Keratinocyte (primary cell): ENCODE results near the gene TLX2.

Experiments used
- EZH2 ChIP-seq: IDR thresholded peaks from one replicate; pipeline ENCODE4 v1.6.1; 2012; ENCODE audit warnings: inconsistent platforms, mild to moderate bottlenecking, low read length, moderate library complexity
- TF ChIP-seq, protein P1 (sequence below), 3 experiments: IDR thresholded peaks in 1 of 3; conservative IDR thresholded peaks in 1 of 3; optimal IDR thresholded peaks in 1 of 3; 2 replicates in 2 of 3; 3 replicates in 1 of 3; pipeline versions ENCODE3 to v1.5.1; 2011; ENCODE audit warnings: low read length in 3 of 3, mild to moderate bottlenecking in 3 of 3, moderate library complexity in 2 of 3, control low read depth in 1 of 3, inconsistent platforms in 1 of 3; ENCODE audit not compliant: insufficient read depth in 2 of 3; ENCODE audit errors: extremely low read depth in 1 of 3

DNA sequence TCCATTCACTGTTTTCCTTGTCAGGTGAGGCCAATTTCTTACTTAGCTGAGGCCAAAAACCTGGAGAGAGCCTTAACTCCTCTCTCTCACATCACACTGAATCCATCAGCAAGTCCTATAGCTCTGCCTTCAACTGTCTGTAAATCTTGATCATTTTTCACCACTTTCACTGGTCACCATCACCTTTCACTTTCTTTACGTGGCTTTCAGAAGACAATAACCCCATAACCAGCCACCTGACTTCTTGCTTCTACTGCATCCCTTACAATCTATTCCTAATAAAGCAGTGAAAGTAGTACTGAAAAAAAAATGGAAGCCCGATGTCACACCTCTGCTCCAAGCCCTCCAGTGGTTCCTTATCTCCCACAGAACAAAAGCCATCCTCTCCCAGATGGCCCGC is 31.8 kb downstream of the TLX2 start:
- TF ChIP-seq, protein P1, sequence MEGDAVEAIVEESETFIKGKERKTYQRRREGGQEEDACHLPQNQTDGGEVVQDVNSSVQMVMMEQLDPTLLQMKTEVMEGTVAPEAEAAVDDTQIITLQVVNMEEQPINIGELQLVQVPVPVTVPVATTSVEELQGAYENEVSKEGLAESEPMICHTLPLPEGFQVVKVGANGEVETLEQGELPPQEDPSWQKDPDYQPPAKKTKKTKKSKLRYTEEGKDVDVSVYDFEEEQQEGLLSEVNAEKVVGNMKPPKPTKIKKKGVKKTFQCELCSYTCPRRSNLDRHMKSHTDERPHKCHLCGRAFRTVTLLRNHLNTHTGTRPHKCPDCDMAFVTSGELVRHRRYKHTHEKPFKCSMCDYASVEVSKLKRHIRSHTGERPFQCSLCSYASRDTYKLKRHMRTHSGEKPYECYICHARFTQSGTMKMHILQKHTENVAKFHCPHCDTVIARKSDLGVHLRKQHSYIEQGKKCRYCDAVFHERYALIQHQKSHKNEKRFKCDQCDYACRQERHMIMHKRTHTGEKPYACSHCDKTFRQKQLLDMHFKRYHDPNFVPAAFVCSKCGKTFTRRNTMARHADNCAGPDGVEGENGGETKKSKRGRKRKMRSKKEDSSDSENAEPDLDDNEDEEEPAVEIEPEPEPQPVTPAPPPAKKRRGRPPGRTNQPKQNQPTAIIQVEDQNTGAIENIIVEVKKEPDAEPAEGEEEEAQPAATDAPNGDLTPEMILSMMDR (optimal IDR thresholded peaks at IDR 0.05 in 1 of 3, IDR thresholded peaks at IDR 0.05 in 1 of 3, conservative IDR thresholded peaks at IDR 0.05 in 1 of 3; ENCODE audit: extremely low read depth in 1 of 3, insufficient read depth in 2 of 3, low read length in 3 of 3), result no peak
- no peak for TF ChIP-seq EZH2
